HepG2 (cell line): ENCODE results near the gene FMNL1. TPM values are rescaled to one million over a fixed set of nuclear protein-coding genes. Genes with fewer than 3 reads are reported as not detected.

Experiments
- HHEX ChIP-seq: IDR thresholded peaks from 2 replicates; pipeline ENCODE4 v1.6.1; 2016; ENCODE audit warnings: control low read depth
- RARG ChIP-seq: sonication (generic); formaldehyde crosslinking; IDR thresholded peaks from 2 replicates; pipeline ENCODE4 v1.4.0; 2020; ENCODE audit warnings: low read depth, mild to moderate bottlenecking, missing genetic modification reagents
- THYN1 ChIP-seq: sonication (generic); formaldehyde crosslinking; IDR thresholded peaks from 2 replicates; pipeline ENCODE4 v1.8.1; 2023; ENCODE audit warnings: low read depth, mild to moderate bottlenecking, moderate library complexity, missing genetic modification reagents, borderline replicate concordance
- TOPORS ChIP-seq: sonication (generic); formaldehyde crosslinking; IDR thresholded peaks from 2 replicates; pipeline ENCODE4 v1.8.0; 2023; ENCODE audit warnings: mild to moderate bottlenecking, missing genetic modification reagents
- ZBTB38 ChIP-seq: sonication (generic); formaldehyde crosslinking; IDR thresholded peaks from 2 replicates; pipeline ENCODE4 v1.5.1; 2020; ENCODE audit warnings: mild to moderate bottlenecking, missing genetic modification reagents
- ZC3H4 ChIP-seq: sonication (generic); formaldehyde crosslinking; IDR thresholded peaks from 2 replicates; pipeline ENCODE4 v1.4.0; 2020; ENCODE audit warnings: missing genetic modification reagents, borderline replicate concordance
- ZFP36 ChIP-seq: fragments of 150-350 bp; IDR thresholded peaks from 2 replicates; pipeline ENCODE4 v1.6.1; 2018; ENCODE audit warnings: borderline replicate concordance, low read length, low read depth; ENCODE audit not compliant: partially characterized antibody
- ZNF24 ChIP-seq: fragments of 450-650 bp; IDR thresholded peaks from 2 replicates; pipeline ENCODE4 v1.6.1; 2017; ENCODE audit warnings: antibody characterized with exemption, mild to moderate bottlenecking
- ZNF34 ChIP-seq: sonication (generic); formaldehyde crosslinking; IDR thresholded peaks from 2 replicates; pipeline ENCODE4 v1.4.0; 2020; ENCODE audit warnings: mild to moderate bottlenecking, missing genetic modification reagents, borderline replicate concordance
- ZNF713 ChIP-seq: sonication (generic); formaldehyde crosslinking; IDR thresholded peaks from 2 replicates; pipeline ENCODE4 v1.4.0; 2020; ENCODE audit warnings: mild to moderate bottlenecking, missing genetic modification reagents
- ZSCAN25 ChIP-seq: sonication (generic); formaldehyde crosslinking; IDR thresholded peaks from 2 replicates; pipeline ENCODE4 v1.8.0; 2022; ENCODE audit warnings: mild to moderate bottlenecking, missing genetic modification reagents
- polyA plus RNA-seq, 8 experiments: library from polyadenylated mRNA; depleted of rRNA in 3 of 8; stranded (reverse) in 7 of 8; unstranded in 1 of 8; fragments of >200 nt; fragmentation: Illumina TruSeq in 4 of 8; extraction: Trizol in 4 of 8; gene quantifications; 2 replicates each; pipeline versions ENCODE4 v1.2.1 to v1.2.3, GENCODE V29; 2011 to 2016; ENCODE audit warnings: low read depth in 4 of 8, missing spikeins in 1 of 8, mixed read lengths in 1 of 8; ENCODE audit not compliant: insufficient read depth in 1 of 8
- total RNA-seq, 5 experiments: library from RNA; depleted of rRNA; stranded (reverse); fragments of >200 nt; fragmentation: Illumina TruSeq; extraction: Trizol; gene quantifications; 2 replicates each; pipeline ENCODE4 v1.2.3, GENCODE V29; 2016; ENCODE audit warnings: low read depth in 1 of 5
- TF ChIP-seq, protein P1 (sequence below): sonication (generic); formaldehyde crosslinking; IDR thresholded peaks from 2 replicates; pipeline ENCODE4 v1.8.1; 2023; ENCODE audit warnings: mild to moderate bottlenecking, missing genetic modification reagents
- TF ChIP-seq, protein P2 (sequence below): sonication (generic); formaldehyde crosslinking; IDR thresholded peaks from 2 replicates; pipeline ENCODE4 v1.9.0; 2021; ENCODE audit warnings: mild to moderate bottlenecking, missing genetic modification reagents
- TF ChIP-seq, protein P3 (sequence below): sonication (generic); formaldehyde crosslinking; IDR thresholded peaks from 2 replicates; pipeline ENCODE4 v1.9.0; 2021; ENCODE audit warnings: missing genetic modification reagents, borderline replicate concordance
- TF ChIP-seq, protein P4 (sequence below): IDR thresholded peaks from 2 replicates; pipeline ENCODE4 v1.6.1; 2016; ENCODE audit warnings: missing compliant biosample characterization, missing genetic modification reagents, borderline replicate concordance
- TF ChIP-seq, protein P5 (sequence below): sonication (generic); formaldehyde crosslinking; IDR thresholded peaks from 2 replicates; pipeline ENCODE4 v1.4.0; 2020; ENCODE audit warnings: mild to moderate bottlenecking, missing genetic modification reagents

Gene FMNL1
- total and polyA plus RNA-seq, 2 of the 13 experiments (the other 11 are each of a cell fraction or from before 2014, with no cell fraction given): 0.53 to 0.70 TPM

DNA sequence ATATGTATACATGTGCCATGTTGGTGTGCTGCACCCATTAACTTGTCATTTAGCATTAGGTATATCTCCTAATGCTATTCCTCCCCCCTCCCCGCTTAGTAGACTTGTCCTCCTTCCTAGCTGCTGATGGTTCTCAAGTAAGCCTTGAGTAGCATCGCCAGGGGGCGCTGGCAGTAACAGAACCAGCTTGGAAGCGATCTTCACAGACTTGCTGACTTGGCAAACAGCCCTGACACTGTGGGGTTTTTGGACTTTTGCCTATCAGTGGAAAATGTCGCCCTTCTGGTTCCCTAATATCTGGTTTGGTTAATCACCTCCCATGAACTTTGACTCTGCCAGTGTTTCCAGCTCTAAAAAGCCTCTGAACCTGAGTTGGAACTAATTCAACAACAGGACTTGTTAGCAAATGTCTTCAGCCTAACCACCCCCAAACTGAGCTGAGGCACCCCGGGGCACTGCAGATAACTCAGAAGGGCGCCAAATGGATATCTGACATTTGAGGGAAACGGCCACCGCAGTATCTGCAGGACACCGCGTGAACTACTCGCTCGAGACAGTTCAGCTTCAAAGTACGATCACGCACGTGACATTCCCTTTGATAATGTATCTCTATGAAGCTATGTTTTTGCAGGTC, 55.6 kb downstream of the FMNL1 start (continued):
- TF ChIP-seq, protein P1, sequence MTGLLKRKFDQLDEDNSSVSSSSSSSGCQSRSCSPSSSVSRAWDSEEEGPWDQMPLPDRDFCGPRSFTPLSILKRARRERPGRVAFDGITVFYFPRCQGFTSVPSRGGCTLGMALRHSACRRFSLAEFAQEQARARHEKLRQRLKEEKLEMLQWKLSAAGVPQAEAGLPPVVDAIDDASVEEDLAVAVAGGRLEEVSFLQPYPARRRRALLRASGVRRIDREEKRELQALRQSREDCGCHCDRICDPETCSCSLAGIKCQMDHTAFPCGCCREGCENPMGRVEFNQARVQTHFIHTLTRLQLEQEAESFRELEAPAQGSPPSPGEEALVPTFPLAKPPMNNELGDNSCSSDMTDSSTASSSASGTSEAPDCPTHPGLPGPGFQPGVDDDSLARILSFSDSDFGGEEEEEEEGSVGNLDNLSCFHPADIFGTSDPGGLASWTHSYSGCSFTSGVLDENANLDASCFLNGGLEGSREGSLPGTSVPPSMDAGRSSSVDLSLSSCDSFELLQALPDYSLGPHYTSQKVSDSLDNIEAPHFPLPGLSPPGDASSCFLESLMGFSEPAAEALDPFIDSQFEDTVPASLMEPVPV (CRISPR knock-in tag): no peak
- TF ChIP-seq, protein P2, sequence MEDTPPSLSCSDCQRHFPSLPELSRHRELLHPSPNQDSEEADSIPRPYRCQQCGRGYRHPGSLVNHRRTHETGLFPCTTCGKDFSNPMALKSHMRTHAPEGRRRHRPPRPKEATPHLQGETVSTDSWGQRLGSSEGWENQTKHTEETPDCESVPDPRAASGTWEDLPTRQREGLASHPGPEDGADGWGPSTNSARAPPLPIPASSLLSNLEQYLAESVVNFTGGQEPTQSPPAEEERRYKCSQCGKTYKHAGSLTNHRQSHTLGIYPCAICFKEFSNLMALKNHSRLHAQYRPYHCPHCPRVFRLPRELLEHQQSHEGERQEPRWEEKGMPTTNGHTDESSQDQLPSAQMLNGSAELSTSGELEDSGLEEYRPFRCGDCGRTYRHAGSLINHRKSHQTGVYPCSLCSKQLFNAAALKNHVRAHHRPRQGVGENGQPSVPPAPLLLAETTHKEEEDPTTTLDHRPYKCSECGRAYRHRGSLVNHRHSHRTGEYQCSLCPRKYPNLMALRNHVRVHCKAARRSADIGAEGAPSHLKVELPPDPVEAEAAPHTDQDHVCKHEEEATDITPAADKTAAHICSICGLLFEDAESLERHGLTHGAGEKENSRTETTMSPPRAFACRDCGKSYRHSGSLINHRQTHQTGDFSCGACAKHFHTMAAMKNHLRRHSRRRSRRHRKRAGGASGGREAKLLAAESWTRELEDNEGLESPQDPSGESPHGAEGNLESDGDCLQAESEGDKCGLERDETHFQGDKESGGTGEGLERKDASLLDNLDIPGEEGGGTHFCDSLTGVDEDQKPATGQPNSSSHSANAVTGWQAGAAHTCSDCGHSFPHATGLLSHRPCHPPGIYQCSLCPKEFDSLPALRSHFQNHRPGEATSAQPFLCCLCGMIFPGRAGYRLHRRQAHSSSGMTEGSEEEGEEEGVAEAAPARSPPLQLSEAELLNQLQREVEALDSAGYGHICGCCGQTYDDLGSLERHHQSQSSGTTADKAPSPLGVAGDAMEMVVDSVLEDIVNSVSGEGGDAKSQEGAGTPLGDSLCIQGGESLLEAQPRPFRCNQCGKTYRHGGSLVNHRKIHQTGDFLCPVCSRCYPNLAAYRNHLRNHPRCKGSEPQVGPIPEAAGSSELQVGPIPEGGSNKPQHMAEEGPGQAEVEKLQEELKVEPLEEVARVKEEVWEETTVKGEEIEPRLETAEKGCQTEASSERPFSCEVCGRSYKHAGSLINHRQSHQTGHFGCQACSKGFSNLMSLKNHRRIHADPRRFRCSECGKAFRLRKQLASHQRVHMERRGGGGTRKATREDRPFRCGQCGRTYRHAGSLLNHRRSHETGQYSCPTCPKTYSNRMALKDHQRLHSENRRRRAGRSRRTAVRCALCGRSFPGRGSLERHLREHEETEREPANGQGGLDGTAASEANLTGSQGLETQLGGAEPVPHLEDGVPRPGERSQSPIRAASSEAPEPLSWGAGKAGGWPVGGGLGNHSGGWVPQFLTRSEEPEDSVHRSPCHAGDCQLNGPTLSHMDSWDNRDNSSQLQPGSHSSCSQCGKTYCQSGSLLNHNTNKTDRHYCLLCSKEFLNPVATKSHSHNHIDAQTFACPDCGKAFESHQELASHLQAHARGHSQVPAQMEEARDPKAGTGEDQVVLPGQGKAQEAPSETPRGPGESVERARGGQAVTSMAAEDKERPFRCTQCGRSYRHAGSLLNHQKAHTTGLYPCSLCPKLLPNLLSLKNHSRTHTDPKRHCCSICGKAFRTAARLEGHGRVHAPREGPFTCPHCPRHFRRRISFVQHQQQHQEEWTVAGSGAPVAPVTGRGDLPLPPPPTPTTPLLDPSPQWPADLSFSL (CRISPR knock-in tag): no peak
- TF ChIP-seq THYN1: no peak
- TF ChIP-seq ZSCAN25 (CRISPR knock-in tag): 0 out of 2 replicates have a peak, but pooled peaks have one; percentile 23
- TF ChIP-seq, protein P3, sequence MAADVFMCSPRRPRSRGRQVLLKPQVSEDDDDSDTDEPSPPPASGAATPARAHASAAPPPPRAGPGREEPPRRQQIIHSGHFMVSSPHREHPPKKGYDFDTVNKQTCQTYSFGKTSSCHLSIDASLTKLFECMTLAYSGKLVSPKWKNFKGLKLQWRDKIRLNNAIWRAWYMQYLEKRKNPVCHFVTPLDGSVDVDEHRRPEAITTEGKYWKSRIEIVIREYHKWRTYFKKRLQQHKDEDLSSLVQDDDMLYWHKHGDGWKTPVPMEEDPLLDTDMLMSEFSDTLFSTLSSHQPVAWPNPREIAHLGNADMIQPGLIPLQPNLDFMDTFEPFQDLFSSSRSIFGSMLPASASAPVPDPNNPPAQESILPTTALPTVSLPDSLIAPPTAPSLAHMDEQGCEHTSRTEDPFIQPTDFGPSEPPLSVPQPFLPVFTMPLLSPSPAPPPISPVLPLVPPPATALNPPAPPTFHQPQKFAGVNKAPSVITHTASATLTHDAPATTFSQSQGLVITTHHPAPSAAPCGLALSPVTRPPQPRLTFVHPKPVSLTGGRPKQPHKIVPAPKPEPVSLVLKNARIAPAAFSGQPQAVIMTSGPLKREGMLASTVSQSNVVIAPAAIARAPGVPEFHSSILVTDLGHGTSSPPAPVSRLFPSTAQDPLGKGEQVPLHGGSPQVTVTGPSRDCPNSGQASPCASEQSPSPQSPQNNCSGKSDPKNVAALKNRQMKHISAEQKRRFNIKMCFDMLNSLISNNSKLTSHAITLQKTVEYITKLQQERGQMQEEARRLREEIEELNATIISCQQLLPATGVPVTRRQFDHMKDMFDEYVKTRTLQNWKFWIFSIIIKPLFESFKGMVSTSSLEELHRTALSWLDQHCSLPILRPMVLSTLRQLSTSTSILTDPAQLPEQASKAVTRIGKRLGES (CRISPR knock-in tag): no peak
- TF ChIP-seq ZNF34: no peak
- no peak for TF ChIP-seq ZC3H4 (CRISPR knock-in tag)
- no peak for TF ChIP-seq TOPORS (CRISPR knock-in tag)
- TF ChIP-seq ZNF713 (CRISPR knock-in tag): no peak
- TF ChIP-seq ZFP36: peak; percentile 45
- TF ChIP-seq ZNF24: no peak
- TF ChIP-seq, protein P4, sequence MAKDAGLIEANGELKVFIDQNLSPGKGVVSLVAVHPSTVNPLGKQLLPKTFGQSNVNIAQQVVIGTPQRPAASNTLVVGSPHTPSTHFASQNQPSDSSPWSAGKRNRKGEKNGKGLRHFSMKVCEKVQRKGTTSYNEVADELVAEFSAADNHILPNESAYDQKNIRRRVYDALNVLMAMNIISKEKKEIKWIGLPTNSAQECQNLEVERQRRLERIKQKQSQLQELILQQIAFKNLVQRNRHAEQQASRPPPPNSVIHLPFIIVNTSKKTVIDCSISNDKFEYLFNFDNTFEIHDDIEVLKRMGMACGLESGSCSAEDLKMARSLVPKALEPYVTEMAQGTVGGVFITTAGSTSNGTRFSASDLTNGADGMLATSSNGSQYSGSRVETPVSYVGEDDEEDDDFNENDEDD: no peak
- TF ChIP-seq, protein P5, sequence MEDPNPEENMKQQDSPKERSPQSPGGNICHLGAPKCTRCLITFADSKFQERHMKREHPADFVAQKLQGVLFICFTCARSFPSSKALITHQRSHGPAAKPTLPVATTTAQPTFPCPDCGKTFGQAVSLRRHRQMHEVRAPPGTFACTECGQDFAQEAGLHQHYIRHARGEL (CRISPR knock-in tag): no peak
- TF ChIP-seq RARG (CRISPR knock-in tag): no peak
- peak; percentile 58 for TF ChIP-seq ZBTB38 (CRISPR knock-in tag)
- no peak for TF ChIP-seq HHEX (CRISPR knock-in tag)
